Lung (tissue), 12 donors: ENCODE measurements around the gene PTBP3. TPM values are rescaled to one million over a fixed set of nuclear protein-coding genes. Genes with fewer than 3 reads are reported as not detected.

ENCODE experiments used
- ATAC-seq: fragments of 200-7000 bp; cut with Tn5 transposase; one replicate; pipeline ENCODE4 v1.9.1; 2020; ENCODE audit warnings: moderate number of reproducible peaks; ENCODE audit not compliant: insufficient read depth, low FRiP score
- DNase-seq, 3 donors: peaks; one replicate each; pipeline ENCODE4 v3.0.0-alpha.2; 2013 to 2017
- H3K27ac ChIP-seq, 2 donors: one replicate each; pipeline ENCODE4 v1.5.1; 2013; ENCODE audit warnings: mild to moderate bottlenecking in 2 of 2, moderate library complexity in 2 of 2, control low read depth in 1 of 2, inconsistent platforms in 1 of 2, low read depth in 1 of 2, low read length in 1 of 2
- H3K27me3 ChIP-seq, 3 donors: one replicate each; pipeline ENCODE4 v1.5.1; 2013; ENCODE audit warnings: low read length in 2 of 3; ENCODE audit not compliant: control insufficient read depth in 3 of 3, insufficient read depth in 3 of 3
- H3K36me3 ChIP-seq, 4 donors: one replicate each; pipeline ENCODE4 v1.5.1; 2013; ENCODE audit warnings: low read length in 4 of 4, mild to moderate bottlenecking in 1 of 4, moderate library complexity in 1 of 4; ENCODE audit not compliant: control insufficient read depth in 4 of 4, insufficient read depth in 4 of 4
- H3K4me1 ChIP-seq, 5 donors: one replicate each; pipeline ENCODE4 v1.5.1; 2013; ENCODE audit warnings: low read length in 5 of 5, mild to moderate bottlenecking in 2 of 5, moderate library complexity in 1 of 5; ENCODE audit not compliant: control insufficient read depth in 5 of 5, insufficient read depth in 5 of 5
- H3K4me3 ChIP-seq: one replicate; pipeline ENCODE4 v1.5.1; 2013; ENCODE audit warnings: mild to moderate bottlenecking, control low read depth, moderate library complexity
- H3K9ac ChIP-seq, 2 donors: one replicate each; pipeline ENCODE4 v1.5.1; 2013; ENCODE audit warnings: low read length in 2 of 2, control low read depth in 1 of 2; ENCODE audit not compliant: insufficient read depth in 1 of 2
- H3K9me3 ChIP-seq, 4 donors: one replicate each; pipeline ENCODE4 v1.5.1; 2013; ENCODE audit warnings: low read length in 3 of 4, mild to moderate bottlenecking in 1 of 4, moderate library complexity in 1 of 4; ENCODE audit not compliant: control insufficient read depth in 4 of 4, insufficient read depth in 3 of 4
- CTCF ChIP-seq: IDR thresholded peaks from 2 replicates; pipeline ENCODE4 v1.5.1; 2012; ENCODE audit warnings: mild to moderate bottlenecking; ENCODE audit errors: control extremely low read depth, extremely low read depth
- WGBS, 2 donors: extraction: QIAGEN DNeasy Blood & Tissue Kit; methylation state at CpG; one replicate each; pipeline ENCODE4 v1.1.7; 2013; 5-methylcytosine and 5-hydroxymethylcytosine counted together
- polyA plus RNA-seq, 2 donors: library from polyadenylated mRNA; stranded (reverse); fragments of 200-250 nt; gene quantifications; one replicate each; pipeline ENCODE4 v1.2.1, GENCODE V29; 2013
- total RNA-seq, 2 donors: library from RNA; depleted of rRNA in 1 of 2; stranded (reverse); fragments of >200 nt in 1 of 2; gene quantifications; one replicate each; pipeline ENCODE4 v1.2.1, GENCODE V29; 2014 to 2021
- donor health status: control.
- donor health status: control.
- donor health status: Bipolar disorder and iron deficiency.
- donor health status: healthy.
- donor health status: DM: yes; HTN: yes; CAD: no.

The PTBP3 gene
- total and polyA plus RNA-seq, 4 donors = 12.4 to 75.1 (median 46.8) TPM

DNA sequence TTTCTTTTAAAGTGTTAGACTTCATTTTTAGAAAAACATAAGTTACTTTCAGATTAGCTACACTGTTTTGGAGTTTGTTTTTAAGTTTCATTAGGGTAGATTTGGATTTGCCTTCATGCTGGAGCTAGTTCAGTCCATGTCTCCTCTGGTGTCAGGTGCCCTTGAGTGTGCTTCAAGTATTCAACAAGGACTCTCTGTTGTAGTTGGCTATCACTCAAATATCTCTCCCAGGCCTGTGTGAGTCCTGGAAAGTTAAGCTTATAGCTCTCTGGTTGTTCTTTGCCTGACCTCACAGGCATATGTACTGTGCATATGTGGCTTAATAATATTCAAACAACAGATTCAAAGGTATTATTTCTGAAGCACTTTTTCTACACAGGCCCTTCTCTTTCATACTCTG is 45.4 kb downstream of the PTBP3 start:
- TF ChIP-seq CTCF = no peak
- Histone ChIP-seq H3K4me1 (peaks cover 0 to 8% (median 0%) of the 10 kb centered on the region in 5 donors), H3K9me3 (peaks cover 0 to 8% (median 5%) of the 10 kb centered on the region in 4 donors), H3K36me3 (peaks cover 0 to 15% (median 4%) of the 10 kb centered on the region in 4 donors), H3K27ac (no peak overlapping the region), H3K4me3 (no peak overlapping the region), H3K27me3 (no peaks in the 10 kb centered on the region), H3K9ac (no peak overlapping the region)
- ATAC-seq (no peak), DNase-seq (no peak)

DNA sequence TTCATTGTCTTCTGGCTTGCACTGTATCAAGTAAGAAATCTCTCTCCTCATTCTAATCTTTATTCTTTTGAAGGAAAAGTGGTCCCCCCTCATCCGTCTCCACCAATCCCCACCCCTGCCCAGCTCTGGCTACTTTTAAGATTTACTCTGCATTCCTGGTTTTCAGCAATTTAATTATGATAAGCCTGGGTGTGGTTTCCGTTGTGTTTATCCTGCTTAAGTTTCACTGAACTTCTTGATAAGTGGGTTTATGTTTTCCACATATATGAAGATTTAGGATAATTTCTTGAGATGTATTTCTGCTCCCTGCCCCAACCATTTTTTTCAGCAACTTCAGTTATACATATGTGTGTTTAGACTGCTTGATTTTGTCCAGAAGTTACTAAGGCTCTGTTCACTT is 46.5 kb downstream of the PTBP3 start:
- no peak for TF ChIP-seq CTCF
- no peak overlapping the region for H3K9ac ChIP-seq
- WGBS, 2 donors = 86 to 90% methylated on average over 2 of the region's 2 CpGs

GRCh38 chr9:112285056-112285455 is 48.4 kb downstream of the PTBP3 start:
- H3K36me3 ChIP-seq = peaks cover 0 to 15% (median 4%) of the 10 kb centered on the region in 4 donors
- no peak for DNase-seq
- WGBS, 2 donors = 68 to 85% methylated on average over 2 of the region's 2 CpGs
- H3K9me3 ChIP-seq = peaks cover 0 to 8% (median 5%) of the 10 kb centered on the region in 4 donors
- no peak for TF ChIP-seq CTCF
- ATAC-seq = no peak
- no peak overlapping the region for H3K9ac ChIP-seq
- peaks cover 0 to 8% (median 0%) of the 10 kb centered on the region in 5 donors for H3K4me1 ChIP-seq
- H3K4me3 ChIP-seq = no peak overlapping the region
- no peaks in the 10 kb centered on the region for H3K27me3 ChIP-seq
- no peak overlapping the region for H3K27ac ChIP-seq

More for the DNA sequence above, 46.5 kb downstream of the PTBP3 start:
- Histone ChIP-seq H3K9me3 (peaks cover 0 to 8% (median 5%) of the 10 kb centered on the region in 4 donors), H3K4me3 (no peak overlapping the region), H3K36me3 (peaks cover 0 to 15% (median 4%) of the 10 kb centered on the region in 4 donors), H3K27me3 (no peaks in the 10 kb centered on the region), H3K27ac (no peak overlapping the region), H3K4me1 (peaks cover 0 to 8% (median 0%) of the 10 kb centered on the region in 5 donors)
- no peak for ATAC-seq
- DNase-seq = no peak
